HG02885 (cell line): ENCODE results near the gene FEZF2.

Experiments used
- ATAC-seq: cut with Tn5 transposase; IDR thresholded peaks from one replicate; pipeline ENCODE4 v1.9.1; 2021; ENCODE audit warnings: mild to moderate bottlenecking; ENCODE audit not compliant: unreplicated experiment, poor library complexity

Gene FEZF2

GRCh38 chr3:62373215-62373614, at the start of gene FEZF2:
TSS of gene FEZF2 (minus strand) at chr3:62373550. CDS start at chr3:62372868, 682 bp downstream.
- no peak for ATAC-seq

GRCh38 chr3:62421207-62421606, 47.9 kb upstream of the FEZF2 start:
- no peak for ATAC-seq

GRCh38 chr3:62416144-62416543, 42.8 kb upstream of the FEZF2 start:
- no peak for ATAC-seq

GRCh38 chr3:62415312-62415801, 42.0 kb upstream of the FEZF2 start:
- no peak for ATAC-seq

- no peak for ATAC-seq
Measured at GRCh38 chr3:62414786-62415185, 41.4 kb upstream of the FEZF2 start.

DNA sequence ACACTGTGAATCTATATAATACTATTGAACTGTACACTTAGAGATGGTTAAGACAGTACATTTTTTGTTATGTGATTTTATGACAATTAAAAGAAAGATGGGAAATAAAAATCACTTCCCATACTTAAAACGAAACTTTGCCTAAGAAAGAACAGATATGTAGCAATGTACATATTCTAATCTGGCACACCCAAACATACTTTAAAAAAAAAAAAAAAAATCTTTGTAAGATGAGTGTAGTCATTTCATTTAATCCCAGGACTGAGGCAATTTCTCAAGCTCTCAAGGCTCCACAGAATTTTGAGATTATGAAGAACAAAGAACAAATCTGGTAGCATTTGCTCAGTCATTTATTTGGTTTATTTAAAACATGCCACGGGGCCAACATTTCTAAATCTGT, 40.3 kb upstream of the FEZF2 start:
- ATAC-seq: no peak

DNA sequence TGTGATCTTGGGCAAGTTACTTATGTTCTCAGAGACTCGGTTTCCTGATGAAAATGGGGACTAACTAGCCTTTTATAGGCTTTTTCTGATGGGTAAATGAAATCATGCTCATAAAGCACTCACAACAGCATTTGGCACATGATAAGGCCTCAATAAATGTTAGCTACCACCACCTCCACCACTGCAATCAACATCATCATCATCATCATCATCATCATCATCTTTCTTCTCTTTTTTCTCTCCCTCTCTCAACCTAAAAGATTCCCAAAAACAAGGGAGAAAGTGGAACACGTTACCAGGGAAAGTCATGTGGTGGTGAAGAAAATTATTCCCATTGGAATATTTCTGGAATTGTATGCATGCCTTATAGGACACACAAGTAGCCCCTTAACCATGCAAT, 33.6 kb upstream of the FEZF2 start:
- no peak for ATAC-seq

DNA sequence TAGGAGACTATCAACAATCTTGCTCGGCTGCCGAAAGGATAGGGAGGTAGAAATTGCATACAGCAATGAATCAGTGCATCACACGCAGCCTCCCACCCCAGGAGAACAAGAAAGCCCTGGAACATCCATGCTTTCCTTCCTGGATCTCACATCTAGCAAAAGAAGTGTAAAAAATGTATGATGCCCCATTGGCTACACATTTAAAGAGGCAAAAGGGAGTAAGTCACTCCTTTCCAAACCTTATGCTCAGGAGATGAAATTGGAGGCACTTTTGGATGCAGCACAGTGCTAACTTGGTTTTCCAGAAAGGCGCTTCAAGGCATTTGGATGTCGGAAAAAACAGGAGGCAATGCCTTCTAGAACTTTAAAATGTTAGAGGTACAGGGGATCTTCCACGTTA, 32.2 kb upstream of the FEZF2 start:
- ATAC-seq: no peak

GRCh38 chr3:62405135-62405534, 31.8 kb upstream of the FEZF2 start:
- no peak for ATAC-seq

DNA sequence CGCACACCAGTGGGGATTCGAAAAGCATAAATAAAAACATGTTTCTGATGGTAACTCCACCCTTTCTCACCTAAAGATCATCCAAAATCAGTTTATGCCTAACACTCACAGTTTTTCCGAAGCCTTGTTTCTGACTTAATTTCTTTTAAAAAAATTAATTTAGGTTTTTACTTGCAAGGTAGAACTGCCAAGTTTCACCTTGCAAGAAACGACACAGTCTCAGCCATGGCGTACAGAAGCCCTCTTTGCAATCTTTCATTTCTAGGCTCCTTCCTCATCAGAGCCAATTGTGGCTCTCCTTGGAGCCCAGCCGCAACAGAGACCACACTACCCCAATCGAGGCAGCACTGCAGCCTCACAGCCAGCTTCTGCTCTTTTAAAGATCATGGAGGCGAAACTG, 31.0 kb upstream of the FEZF2 start:
- ATAC-seq: no peak

DNA sequence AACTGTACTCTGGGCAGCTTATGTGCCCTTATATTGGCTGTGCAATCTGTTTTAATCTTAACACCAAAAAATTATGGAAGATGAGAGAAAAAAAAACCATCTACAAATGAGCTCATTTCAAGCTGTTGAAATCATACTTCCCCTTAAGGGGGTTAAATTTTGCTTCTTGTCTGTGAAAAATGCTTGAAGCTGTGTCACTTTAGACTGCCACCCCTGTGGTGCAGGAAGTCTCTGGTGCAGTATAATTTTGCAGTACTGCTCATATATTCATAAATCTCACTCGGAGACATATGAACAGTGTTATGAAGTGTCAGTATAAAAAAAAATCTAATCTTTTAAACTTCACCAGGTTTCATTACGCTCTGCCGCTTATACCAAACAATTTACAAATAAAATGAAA, 30.4 kb upstream of the FEZF2 start:
- no peak for ATAC-seq

GRCh38 chr3:62392626-62393292, 19.4 kb upstream of the FEZF2 start:
- no peak for ATAC-seq

DNA sequence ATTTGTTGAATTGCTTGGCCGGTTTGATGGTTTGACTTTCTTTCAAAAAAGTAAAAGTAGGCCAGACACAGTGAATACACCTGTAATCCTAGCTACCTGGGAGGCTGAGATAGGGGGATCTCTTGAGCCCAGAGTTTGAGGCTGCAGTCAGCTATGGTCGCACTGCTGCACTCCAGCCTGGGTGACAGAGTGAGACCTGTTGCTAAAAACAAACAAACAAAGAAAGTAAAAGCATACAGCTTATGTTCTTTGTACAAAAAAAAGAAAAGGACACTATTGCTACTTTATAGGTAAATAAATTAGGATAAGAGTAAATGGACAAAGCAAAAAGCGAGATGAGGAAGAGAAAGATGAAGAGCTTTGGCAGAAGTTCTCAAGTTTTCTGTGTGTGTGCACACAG, 13.9 kb upstream of the FEZF2 start:
- ATAC-seq: no peak

DNA sequence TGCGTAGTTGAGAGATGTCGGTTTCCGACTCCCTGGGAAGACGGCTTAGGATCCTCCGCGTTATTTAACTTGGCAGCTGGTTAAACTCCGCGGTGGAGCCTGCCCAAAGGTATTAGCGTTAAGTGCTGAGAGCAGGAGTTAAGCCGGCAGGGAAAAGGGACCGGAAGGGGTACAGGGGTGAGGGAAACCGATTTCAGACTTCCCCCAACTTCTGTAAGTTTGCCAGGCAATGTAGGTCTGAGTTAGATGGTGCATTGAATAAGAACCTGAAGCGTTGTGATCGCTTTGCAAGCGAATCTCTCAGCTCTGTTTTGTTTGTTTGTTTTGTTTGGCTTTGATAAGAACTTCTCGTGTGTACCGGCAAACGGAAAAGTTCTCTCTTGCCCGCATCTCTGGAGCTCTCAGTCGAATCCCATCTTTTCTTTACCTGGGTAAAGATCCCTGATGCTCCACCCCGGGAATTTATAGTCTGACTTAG, 6.0 kb upstream of the FEZF2 start:
- no peak for ATAC-seq

GRCh38 chr3:62378921-62379320, 5.6 kb upstream of the FEZF2 start:
- ATAC-seq: no peak

- no peak for ATAC-seq
Measured at GRCh38 chr3:62378311-62378789, 5.0 kb upstream of the FEZF2 start.

DNA sequence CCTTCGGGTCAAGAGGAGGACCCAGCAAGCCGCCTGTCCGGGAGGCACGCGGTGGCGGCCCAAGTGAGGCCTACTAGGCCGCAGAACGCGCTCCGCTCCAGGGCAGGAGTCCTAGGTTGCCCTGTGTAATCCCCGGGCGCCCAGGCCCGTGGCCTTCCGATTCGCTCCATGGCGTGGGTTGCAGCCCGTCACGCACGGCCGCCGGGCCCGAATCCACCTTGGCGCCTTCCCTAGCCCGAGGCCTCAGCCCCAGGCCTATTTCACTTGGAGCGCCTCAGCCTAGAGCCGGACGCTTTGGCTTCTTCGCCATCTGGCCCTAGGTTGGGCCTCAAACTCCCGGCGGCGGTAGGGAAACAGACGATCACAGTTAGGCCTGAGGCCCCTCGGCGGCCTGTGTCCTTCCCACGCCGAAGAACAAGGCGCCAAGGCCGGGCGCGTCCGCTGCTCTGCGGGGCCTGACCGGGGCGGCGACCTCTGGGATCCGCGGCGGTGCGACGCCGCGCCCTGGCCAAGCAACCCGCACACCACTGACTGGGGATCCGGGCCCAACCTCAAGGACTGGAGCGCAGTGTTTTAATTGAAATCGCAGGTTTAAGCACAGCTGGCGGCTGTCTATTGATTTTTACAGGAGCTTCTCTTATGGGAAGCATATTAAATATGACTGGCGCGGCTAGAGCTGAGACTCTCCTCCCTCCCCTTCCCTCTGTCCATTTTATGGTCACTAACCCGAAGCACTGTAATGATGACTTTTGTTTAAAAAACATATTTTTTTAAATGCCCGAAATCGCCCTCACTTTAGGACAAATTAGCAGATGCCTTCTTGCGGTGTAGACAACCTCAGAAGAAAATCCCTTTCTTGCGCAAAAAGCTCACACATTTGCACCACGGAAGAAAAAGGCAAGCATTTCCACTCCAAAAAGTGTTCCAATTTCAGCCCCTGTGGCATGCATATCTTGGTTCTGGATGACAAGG, 3.8 kb upstream of the FEZF2 start:
- ATAC-seq: no peak

GRCh38 chr3:62376454-62376720, 3.0 kb upstream of the FEZF2 start:
- no peak for ATAC-seq

GRCh38 chr3:62375655-62376453, 2.5 kb upstream of the FEZF2 start:
- ATAC-seq: no peak

DNA sequence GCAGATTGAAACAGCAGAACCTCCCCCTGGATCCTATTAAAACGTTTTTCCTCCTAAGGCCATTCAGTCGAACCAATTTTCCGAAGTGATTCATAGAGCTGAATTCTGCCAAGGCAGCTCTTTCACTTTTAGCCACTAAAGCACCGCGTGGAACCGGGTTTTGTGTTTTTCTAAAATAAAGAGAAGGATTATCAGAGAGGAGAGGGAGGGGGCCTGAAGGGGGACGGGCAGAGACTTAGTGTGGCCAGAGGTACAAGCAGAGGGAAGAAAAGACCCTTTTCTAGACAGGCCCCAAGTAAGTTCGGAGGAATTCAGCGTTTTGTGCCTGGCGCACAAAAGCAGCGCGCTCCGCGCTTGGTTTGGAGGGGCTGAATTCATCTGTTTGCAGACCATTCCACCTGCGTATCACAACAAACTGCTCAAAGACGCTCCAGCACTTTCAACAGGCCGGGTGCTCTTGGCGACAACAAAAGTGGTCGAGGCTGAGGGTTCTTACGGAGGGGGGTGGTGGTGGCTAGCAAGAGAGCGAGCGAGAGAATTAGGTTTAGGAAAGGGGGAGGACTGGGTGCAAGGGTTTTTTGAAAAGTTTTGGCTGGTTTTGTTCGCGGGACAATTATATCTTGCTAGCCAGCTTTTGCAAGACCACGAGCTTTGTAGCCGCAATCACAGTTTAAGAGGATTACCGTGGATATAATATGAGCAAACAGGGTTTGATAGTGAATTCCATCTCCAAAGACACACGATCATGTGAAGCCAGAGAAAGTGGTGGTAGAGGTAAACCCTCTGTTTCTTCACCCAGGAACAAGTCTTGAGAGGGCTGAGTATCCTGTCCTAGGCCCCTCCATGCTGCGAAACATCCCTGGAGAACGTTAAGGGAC, 1.2 kb upstream of the FEZF2 start:
- ATAC-seq: no peak
